ENCODE data around the gene MOB1B. TPM values are rescaled to one million over a fixed set of nuclear protein-coding genes. Genes with fewer than 3 reads are reported as not detected.

Gene MOB1B
- total and polyA plus RNA-seq, 3 donors from 2014 or later, result 8.9 to 16.4 (median 15.0) TPM

GRCh38 chr4:70903291-70903603 lies 1.1 kb downstream of the MOB1B start:
- Histone ChIP-seq H3K27ac (peak overlapping the region; percentile 82 to 94), H3K4me3 (peak overlapping the region; percentile 74 to 88), H3K4me1 (no peaks in the 10 kb centered on the region), H3K36me3 (ENCODE audit: low read depth, missing control alignments) (no peaks in the 10 kb centered on the region), H3K27me3 (no peaks in the 10 kb centered on the region), H3K9me3 (no peaks in the 10 kb centered on the region)
- no peak for TF ChIP-seq POLR2A (IDR thresholded peaks at IDR 0.05)
- TF ChIP-seq, protein P1, sequence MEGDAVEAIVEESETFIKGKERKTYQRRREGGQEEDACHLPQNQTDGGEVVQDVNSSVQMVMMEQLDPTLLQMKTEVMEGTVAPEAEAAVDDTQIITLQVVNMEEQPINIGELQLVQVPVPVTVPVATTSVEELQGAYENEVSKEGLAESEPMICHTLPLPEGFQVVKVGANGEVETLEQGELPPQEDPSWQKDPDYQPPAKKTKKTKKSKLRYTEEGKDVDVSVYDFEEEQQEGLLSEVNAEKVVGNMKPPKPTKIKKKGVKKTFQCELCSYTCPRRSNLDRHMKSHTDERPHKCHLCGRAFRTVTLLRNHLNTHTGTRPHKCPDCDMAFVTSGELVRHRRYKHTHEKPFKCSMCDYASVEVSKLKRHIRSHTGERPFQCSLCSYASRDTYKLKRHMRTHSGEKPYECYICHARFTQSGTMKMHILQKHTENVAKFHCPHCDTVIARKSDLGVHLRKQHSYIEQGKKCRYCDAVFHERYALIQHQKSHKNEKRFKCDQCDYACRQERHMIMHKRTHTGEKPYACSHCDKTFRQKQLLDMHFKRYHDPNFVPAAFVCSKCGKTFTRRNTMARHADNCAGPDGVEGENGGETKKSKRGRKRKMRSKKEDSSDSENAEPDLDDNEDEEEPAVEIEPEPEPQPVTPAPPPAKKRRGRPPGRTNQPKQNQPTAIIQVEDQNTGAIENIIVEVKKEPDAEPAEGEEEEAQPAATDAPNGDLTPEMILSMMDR (IDR thresholded peaks at IDR 0.05), result no peak
- intact Hi-C loops (cut with DNase I; ENCODE audit: low total_unique reads), result no loop called here
- peak; percentile 20 for DNase-seq
- 0 to 2% methylated on average over 5 of the region's 5 CpGs for WGBS, 2 donors

- no peaks in the 10 kb centered on the region for H3K36me3 ChIP-seq (ENCODE audit: low read depth, missing control alignments)
- 92 to 99% methylated on average over 3 of the region's 3 CpGs for WGBS, 2 donors
- intact Hi-C loops (cut with DNase I; ENCODE audit: low total_unique reads), result no loop called here
- no peak for TF ChIP-seq POLR2A (IDR thresholded peaks at IDR 0.05)
- TF ChIP-seq, protein P1 (IDR thresholded peaks at IDR 0.05), result no peak
- no peaks in the 10 kb centered on the region for H3K4me1 ChIP-seq
- DNase-seq, result no peak
- no peak overlapping the region for H3K4me3 ChIP-seq
- no peaks in the 10 kb centered on the region for H3K27me3 ChIP-seq
- no peaks in the 10 kb centered on the region for H3K9me3 ChIP-seq
- no peak overlapping the region for H3K27ac ChIP-seq
Measured at GRCh38 chr4:70908993-70909556, 6.9 kb downstream of the MOB1B start.

GRCh38 chr4:70914000-70914399 lies 11.8 kb downstream of the MOB1B start:
- H3K36me3 ChIP-seq (ENCODE audit: low read depth, missing control alignments), result no peaks in the 10 kb centered on the region
- H3K27me3 ChIP-seq, result no peaks in the 10 kb centered on the region
- H3K9me3 ChIP-seq, result no peaks in the 10 kb centered on the region
- no peaks in the 10 kb centered on the region for H3K4me1 ChIP-seq
- no peak for DNase-seq
- no peak overlapping the region for H3K4me3 ChIP-seq
- no peak for TF ChIP-seq POLR2A (IDR thresholded peaks at IDR 0.05)
- TF ChIP-seq, protein P1 (IDR thresholded peaks at IDR 0.05), result no peak
- 97 to 100% methylated on average over 2 of the region's 2 CpGs for WGBS, 2 donors
- H3K27ac ChIP-seq, result no peak overlapping the region
- intact Hi-C loops (cut with DNase I; ENCODE audit: low total_unique reads), result no loop called here

GRCh38 chr4:70914631-70915030 lies 12.5 kb downstream of the MOB1B start:
- DNase-seq, result no peak
- Histone ChIP-seq H3K27me3 (no peaks in the 10 kb centered on the region), H3K36me3 (ENCODE audit: low read depth, missing control alignments) (no peaks in the 10 kb centered on the region), H3K9me3 (no peaks in the 10 kb centered on the region), H3K4me1 (no peaks in the 10 kb centered on the region), H3K27ac (no peak overlapping the region), H3K4me3 (no peak overlapping the region)
- intact Hi-C loops (cut with DNase I; ENCODE audit: low total_unique reads), result no loop called here
- TF ChIP-seq, protein P1 (IDR thresholded peaks at IDR 0.05), result no peak
- no peak for TF ChIP-seq POLR2A (IDR thresholded peaks at IDR 0.05)
- WGBS, 2 donors, result 57 to 65% methylated on average over 2 of the region's 2 CpGs

- Histone ChIP-seq H3K27ac (no peak overlapping the region), H3K4me3 (no peak overlapping the region)
Measured at GRCh38 chr4:70915036-70915815, 13.1 kb downstream of the MOB1B start.

More at GRCh38 chr4:70915036-70915815, 13.1 kb downstream of the MOB1B start:
- no peak for DNase-seq
- Histone ChIP-seq H3K4me1 (no peaks in the 10 kb centered on the region), H3K27me3 (no peaks in the 10 kb centered on the region), H3K36me3 (ENCODE audit: low read depth, missing control alignments) (no peaks in the 10 kb centered on the region), H3K9me3 (no peaks in the 10 kb centered on the region)
- WGBS, 2 donors, result 86 to 88% methylated on average over 14 of the region's 14 CpGs
- TF ChIP-seq POLR2A (IDR thresholded peaks at IDR 0.05), result no peak
- TF ChIP-seq, protein P1 (IDR thresholded peaks at IDR 0.05), result no peak
- intact Hi-C loops (cut with DNase I; ENCODE audit: low total_unique reads), result no loop called here
